A673 (cell line): Measurements from ENCODE around the gene UNK. TPM values are rescaled to one million over a fixed set of nuclear protein-coding genes. Genes with fewer than 3 reads are reported as not detected.

Experiments
- BruUV-seq: library from RNA; stranded (reverse); fragments of 400-500 nt; replicated peaks from 2 replicates; lab custom pipeline; 2021; lab: Mats Ljungman, UMichigan
- CTCF ChIA-PET: fragments of 300-600 bp; sonication (Branson Sonifier 250); formaldehyde crosslinking; loops from one replicate; lab custom pipeline; 2022; ENCODE audit warnings: antibody characterized with exemption; lab: Charles Lee
- POLR2A ChIA-PET: fragments of 300-600 bp; sonication (Branson Sonifier 250); formaldehyde crosslinking; loops from one replicate; lab custom pipeline; 2022; ENCODE audit warnings: antibody characterized with exemption; ENCODE audit not compliant: low non-redundant PET; lab: Charles Lee
- DNase-seq: peaks from one replicate; pipeline ENCODE4 v3.0.0-alpha.2; 2015; ENCODE audit warnings: low spot score
- H3K27ac ChIP-seq: fragments of 200-600 bp; sonication (generic); 2 replicates; pipeline ENCODE4 v1.5.1; 2016; ENCODE audit warnings: mixed run types, low read depth, mild to moderate bottlenecking, mixed read lengths, antibody characterized with exemption, low read length; ENCODE audit not compliant: poor library complexity, severe bottlenecking
- H3K27me3 ChIP-seq: fragments of 200-600 bp; sonication (generic); replicated peaks from 2 replicates; pipeline ENCODE4 v1.6.1; 2017; ENCODE audit warnings: mixed run types, low read depth, mild to moderate bottlenecking, mixed read lengths, antibody characterized with exemption, low read length; ENCODE audit not compliant: insufficient read depth, poor library complexity
- H3K36me3 ChIP-seq: fragments of 200-600 bp; sonication (generic); 2 replicates; pipeline ENCODE4 v1.6.1; 2016; ENCODE audit warnings: mixed run types, mild to moderate bottlenecking, mixed read lengths, antibody characterized with exemption, low read length; ENCODE audit not compliant: insufficient read depth, poor library complexity, severe bottlenecking
- H3K4me1 ChIP-seq: fragments of 200-600 bp; sonication (generic); 2 replicates; pipeline ENCODE4 v1.6.1; 2017; ENCODE audit warnings: mixed run types, mild to moderate bottlenecking, mixed read lengths, antibody characterized with exemption, low read length; ENCODE audit not compliant: insufficient read depth, poor library complexity, severe bottlenecking
- H3K4me3 ChIP-seq: fragments of 200-600 bp; sonication (generic); 2 replicates; pipeline ENCODE4 v1.5.1; 2016; ENCODE audit warnings: low read depth, mixed run types, mild to moderate bottlenecking, mixed read lengths, low read length; ENCODE audit not compliant: poor library complexity, severe bottlenecking
- H3K9me3 ChIP-seq: fragments of 200-600 bp; sonication (generic); 2 replicates; pipeline ENCODE4 v1.6.1; 2016; ENCODE audit warnings: mixed run types, low read depth, mild to moderate bottlenecking, mixed read lengths, antibody characterized with exemption, low read length; ENCODE audit not compliant: poor library complexity, severe bottlenecking
- CTCF ChIP-seq: fragments of 300-800, 200-600 bp; sonication (generic); conservative IDR thresholded peaks from 2 replicates; pipeline ENCODE4 v1.5.1; 2017; ENCODE audit warnings: low read depth, mild to moderate bottlenecking, antibody characterized with exemption, low read length, moderate library complexity, mixed read lengths
- EZH2 ChIP-seq: fragments of 200-600 bp; sonication (generic); IDR thresholded peaks from 2 replicates; pipeline ENCODE4 v1.6.1; 2017; ENCODE audit warnings: borderline replicate concordance, low read depth, mild to moderate bottlenecking, mixed read lengths, antibody characterized with exemption, low read length; ENCODE audit not compliant: poor library complexity, severe bottlenecking
- intact Hi-C: fragments of 100-400 bp; cut with micrococcal nuclease; formaldehyde crosslinking; loops from one replicate; pipeline ENCODE4 v1.10.0; 2022; ENCODE audit not compliant: unreplicated experiment
- total RNA-seq: library from RNA; stranded (reverse); gene quantifications from 2 replicates; pipeline ENCODE4 v1.2.3, GENCODE V29; 2021

The UNK gene
- total RNA-seq, 1 experiment from 2014 or later: 53.2 TPM

- no TSS peak for BruUV-seq
- ChIA-PET CTCF (interaction anchor here (0.7 to 1.5 kb wide), 3 partner anchors 11 to 136 kb away, joined by 6 to 10 read pairs (median 7); no protein-coding TSS in a partner anchor), POLR2A (no interaction called here)
- Histone ChIP-seq H3K4me3 (no peak overlapping the region), H3K27ac (no peak overlapping the region), H3K9me3 (no peaks in the 10 kb centered on the region), H3K4me1 (no peaks in the 10 kb centered on the region), H3K36me3 (no peaks in the 10 kb centered on the region), H3K27me3 (no peaks in the 10 kb centered on the region)
- TF ChIP-seq EZH2 (no peak), CTCF (no peak)
- intact Hi-C loops: no loop called here
- DNase-seq: no peak
Measured at GRCh38 chr17:75737133-75737962, 47.3 kb upstream of the UNK start.

GRCh38 chr17:75738218-75738802 lies 46.3 kb upstream of the UNK start:
- no TSS peak for BruUV-seq

More at GRCh38 chr17:75738218-75738802, 46.3 kb upstream of the UNK start:
- H3K27me3 ChIP-seq: no peaks in the 10 kb centered on the region
- intact Hi-C loops: no loop called here
- H3K36me3 ChIP-seq: no peaks in the 10 kb centered on the region
- CTCF ChIA-PET: interaction anchor here (0.7 to 1.5 kb wide), 3 partner anchors 10 to 137 kb away, joined by 6 to 10 read pairs (median 7); no protein-coding TSS in a partner anchor
- H3K4me1 ChIP-seq: no peaks in the 10 kb centered on the region
- TF ChIP-seq EZH2 (no peak), CTCF (no peak)
- no peak overlapping the region for H3K27ac ChIP-seq
- H3K9me3 ChIP-seq: no peaks in the 10 kb centered on the region
- no peak overlapping the region for H3K4me3 ChIP-seq
- POLR2A ChIA-PET: interaction anchor here (0.6 kb wide), 2 partner anchors 110 to 136 kb away, joined by 5 to 6 read pairs; no protein-coding TSS in a partner anchor
- DNase-seq: no peak
